ENCODE results near the gene CISD2. TPM values are rescaled to one million over a fixed set of nuclear protein-coding genes. Genes with fewer than 3 reads are reported as not detected.
"Not testable (repeated sequence)": the region's sequence is repeated elsewhere in the genome, so short reads cannot be mapped to it uniquely, and the experiment has no call there.

The CISD2 gene
- total RNA-seq, 1 donor from 2014 or later = 39.3 TPM

DNA sequence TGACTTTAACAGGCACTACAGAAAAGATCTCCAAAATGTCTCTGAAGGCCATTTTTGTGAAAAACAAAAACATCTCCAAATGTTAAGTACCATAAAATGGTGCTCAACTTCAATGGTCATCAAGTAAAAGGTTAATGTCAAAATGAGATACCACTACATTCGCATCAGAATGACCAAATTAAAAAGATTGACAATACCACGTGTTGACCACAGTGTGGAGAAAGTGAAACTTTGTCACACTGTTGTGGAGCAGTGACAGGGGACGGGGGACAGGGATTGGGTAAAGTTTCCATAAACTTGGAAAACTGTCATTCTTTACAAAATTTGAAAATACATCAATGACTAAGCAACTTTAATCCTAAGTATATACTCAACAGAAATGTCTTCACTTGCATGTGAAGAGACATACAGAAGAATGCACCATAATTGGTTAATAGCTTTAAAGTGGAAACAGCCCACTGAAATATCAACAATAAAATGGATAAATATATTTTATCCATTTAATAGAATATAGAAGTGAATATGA lies 19.1 kb upstream of the CISD2 start:
- no peak for DNase-seq (ENCODE audit: low spot score)

DNA sequence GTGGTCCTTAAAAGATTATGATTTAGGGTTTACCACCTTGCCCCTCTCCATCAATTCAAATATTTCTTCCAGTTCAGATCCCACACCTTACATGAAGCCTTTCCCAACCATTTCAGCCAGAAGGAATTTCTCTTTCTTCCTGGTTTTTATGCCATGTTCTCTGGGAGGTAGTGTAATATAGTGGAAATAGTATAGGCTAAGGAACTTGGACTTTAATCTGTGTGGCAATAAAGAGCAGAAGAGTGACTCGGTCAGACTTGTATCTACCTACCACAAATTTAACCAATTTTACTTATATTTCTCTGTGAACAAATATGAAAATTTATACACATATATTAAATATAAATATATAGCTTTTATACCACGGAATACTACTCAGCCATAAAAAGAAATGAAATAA lies 18.4 kb upstream of the CISD2 start:
- DNase-seq (ENCODE audit: low spot score) = no peak

DNA sequence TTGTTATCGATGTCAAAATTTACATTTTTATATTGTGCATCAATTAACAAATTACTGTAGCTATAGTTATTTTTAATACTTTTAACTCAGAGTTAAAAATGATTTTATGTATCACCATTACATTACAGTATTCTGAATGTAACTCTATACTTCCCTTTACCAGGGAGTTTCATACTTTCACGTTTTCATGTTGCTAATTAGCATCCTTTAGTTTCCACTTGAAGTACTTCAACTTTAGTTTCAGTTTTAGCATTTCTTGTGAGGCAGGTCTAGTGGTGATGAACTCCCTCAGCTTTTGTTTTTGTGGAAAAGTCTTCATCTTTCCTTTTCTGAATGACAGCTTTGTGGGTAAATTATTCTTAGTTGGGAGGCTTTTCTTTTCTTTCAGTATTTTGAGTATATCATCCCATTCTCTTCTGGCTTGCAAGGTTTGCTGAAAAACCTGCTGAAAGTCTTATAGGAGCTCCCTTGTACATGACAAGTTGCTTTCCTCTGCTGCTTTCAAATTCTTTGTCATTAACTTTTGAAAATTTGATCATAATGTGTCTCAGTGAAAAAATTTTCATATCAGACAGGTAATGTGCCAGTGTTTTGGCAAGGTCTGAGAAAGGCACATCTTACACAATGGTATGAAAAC lies 9.8 kb upstream of the CISD2 start:
- DNase-seq (ENCODE audit: low spot score) = no peak

DNA sequence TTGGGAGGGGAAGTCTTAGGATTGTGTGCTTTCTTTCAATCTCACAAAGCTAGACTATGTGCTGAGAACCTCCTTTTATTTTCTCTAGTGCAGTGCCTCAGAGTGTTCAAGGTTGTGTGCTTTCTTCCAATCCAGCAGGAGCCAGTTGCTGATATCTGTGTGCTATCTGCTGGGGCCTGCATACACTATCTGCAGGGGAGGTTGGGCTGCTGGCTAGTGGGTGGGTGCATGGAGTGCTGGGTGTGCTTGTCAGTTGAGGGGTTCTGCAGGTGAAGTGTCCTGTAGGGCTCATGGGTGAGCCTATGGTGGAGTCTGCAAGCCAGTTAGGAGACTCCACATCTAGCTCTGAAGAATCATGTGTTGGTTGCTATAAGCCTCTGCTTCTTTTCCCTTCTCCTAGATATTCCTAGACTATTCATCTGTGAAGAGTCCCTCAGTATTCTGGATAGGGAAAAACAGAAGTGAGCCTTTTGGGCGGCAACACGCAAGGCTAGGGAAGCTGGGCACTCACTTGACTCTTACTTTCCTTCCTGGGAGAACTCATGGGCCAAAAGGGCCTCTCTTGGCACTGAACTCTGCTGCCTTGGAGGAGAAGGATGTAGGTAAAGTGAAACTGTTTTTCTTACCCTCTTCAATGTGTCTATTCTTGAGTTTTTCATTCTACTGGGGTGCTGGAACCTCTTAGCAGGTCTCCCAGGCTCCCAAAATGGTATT lies 8.0 kb upstream of the CISD2 start:
- DNase-seq (ENCODE audit: low spot score) = no peak

DNA sequence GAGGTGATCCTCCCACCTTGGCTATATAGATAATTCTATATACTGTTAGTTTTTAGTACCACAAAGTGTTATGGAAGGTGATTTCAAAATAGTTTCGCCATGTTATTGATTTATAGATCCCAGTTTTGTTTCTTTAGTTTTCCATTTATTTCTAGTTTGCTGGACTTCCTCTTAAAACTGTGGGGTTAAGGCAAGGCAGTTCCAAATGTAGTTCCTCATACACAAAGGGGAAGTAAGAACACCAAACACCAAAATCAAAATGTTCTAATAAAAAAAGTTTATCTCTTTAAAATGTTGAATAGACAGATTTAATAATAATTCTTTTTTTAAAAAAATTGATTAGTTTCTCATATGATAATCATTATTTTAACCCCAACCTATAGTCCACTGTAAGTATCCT lies 6.8 kb upstream of the CISD2 start:
- DNase-seq (ENCODE audit: low spot score) = no peak

DNA sequence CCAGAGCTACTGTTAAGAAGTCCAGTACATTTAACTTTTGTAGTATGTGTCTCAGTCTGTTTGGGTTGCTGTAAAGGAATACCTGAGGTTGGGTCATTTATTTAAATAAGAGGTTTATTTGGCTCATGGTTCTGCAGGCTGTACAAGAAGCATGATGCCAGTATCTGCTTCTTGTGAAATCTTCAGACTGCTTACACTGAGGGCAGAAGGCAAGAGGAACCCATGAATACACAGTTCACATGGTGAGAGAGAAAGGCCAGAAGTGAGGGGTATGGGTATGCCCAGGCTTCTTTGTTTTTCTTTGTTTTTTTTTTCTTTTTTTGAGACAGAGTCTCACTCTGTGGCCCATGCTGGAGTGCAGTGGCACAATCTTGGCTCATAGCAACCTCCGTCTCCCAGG lies 6.0 kb upstream of the CISD2 start:
- DNase-seq (ENCODE audit: low spot score) = no peak

DNA sequence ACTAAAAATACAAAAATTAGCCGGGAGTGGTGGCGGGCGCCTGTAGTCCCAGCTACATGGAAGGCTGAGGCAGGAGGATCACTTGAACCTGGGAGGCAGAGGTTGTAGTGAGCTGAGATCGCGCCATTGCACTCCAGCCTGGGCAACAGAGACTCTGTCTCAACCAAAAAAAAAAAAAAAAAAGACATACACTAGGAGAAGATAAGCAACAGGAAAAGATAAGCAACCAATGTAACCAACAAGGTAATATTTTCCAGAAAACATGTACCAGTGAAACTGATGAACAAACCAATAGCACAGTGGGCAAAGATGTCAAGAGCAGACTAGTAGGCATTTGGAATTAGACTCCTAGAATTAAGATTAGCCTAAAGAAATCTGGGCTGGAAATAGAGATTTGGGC lies 3.5 kb upstream of the CISD2 start:
- not testable (repeated sequence) for DNase-seq (ENCODE audit: low spot score)

DNA sequence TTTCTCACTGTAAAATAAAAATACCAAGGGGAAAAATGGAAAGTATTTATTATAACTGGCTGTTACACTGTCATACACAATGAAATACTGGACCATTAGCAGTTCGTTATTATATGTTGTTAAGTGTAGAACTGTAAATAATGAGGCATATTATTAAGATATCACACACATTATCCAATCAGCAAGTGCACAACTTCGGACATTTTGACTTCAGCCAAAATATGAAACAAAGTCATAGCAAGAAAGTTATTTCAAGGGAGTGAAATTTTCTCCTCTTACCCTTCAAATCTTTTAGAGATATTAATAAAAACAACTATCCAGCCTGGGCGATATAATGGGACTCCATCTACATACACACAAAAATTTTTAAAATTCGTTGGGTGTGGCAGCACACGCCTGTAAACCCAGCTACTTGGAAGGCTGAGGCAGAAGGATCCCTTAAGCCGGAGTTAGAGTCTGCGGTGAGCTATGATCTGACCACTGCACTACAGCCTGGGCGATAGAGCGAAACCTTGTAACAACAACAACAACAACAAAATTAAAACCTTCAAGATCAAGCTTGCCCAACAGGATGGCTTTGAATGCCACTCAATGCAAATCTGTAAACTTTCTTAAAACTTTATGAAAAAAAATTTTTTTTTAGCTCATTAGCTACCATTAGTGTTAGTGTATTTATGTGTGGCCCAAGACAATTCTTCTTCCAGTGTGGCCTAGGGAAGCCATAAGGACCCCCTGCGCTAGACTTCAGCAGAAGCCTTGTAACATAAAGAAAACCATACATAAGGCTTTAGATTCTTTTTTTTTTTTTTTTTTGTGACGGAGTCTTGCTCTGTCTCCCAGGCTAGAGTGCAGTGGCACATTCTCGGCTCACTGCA lies 1.3 kb upstream of the CISD2 start:
- no peak for DNase-seq (ENCODE audit: low spot score)

DNA sequence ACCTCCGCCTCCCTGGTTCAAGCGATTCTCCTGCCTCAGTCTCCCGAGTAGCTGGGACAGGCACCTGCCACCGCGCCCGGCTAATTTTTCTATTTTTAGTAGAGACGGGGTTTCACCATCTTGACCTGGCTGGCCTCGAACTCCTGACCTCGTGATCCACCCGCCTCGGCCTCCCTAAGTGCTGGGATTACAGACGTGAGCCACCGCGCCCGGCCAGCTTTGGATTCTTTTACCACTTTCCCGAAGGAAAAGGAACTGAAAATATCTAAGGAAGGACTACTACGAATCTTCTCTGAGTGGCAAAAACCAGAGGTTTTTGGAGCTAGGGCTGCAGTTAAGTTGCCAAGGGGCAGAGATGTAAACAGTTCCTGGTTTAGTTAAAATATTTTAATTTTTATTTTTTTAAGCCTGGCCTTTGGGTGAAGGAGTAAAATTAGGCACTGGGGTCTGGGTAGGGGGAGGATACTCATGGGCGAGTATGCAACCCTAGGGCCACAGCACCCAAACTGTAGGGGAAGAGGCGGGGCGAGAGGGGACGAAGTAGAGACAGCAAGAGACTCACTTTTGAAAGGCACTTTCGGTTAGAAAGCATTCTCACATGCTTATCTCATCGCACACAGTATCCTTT lies 525 bp upstream of the CISD2 start:
- no peak for DNase-seq (ENCODE audit: low spot score)

DNA sequence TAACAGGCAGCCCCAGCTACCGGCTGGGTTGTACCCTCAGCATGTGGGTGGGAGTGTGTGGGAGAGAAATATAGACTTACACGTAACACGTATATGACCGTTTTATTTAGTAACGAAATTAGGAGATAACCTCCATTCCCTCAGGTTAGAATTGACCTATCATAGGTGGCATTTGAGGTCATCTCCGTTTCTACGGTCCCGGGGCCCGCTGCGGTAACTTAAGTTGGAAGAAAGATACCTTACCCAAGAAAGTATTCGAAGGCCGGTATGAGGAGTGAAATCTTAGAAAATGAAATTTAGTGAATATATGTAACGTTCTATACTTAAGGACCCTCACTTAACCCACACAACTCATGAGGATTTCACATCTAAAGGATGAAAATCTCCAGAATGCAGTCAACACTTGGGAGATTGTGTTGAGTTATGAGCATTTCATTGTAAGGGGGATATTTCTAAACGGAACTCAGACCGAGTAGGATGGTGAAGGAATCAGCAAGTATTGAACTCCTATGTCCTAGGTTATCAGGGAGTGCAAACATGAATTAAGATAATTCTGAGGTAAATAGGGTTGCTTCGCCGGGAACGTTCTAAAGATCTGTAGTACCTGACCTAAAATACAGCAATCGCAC lies 891 bp downstream of the CISD2 start:
- no peak for DNase-seq (ENCODE audit: low spot score)

DNA sequence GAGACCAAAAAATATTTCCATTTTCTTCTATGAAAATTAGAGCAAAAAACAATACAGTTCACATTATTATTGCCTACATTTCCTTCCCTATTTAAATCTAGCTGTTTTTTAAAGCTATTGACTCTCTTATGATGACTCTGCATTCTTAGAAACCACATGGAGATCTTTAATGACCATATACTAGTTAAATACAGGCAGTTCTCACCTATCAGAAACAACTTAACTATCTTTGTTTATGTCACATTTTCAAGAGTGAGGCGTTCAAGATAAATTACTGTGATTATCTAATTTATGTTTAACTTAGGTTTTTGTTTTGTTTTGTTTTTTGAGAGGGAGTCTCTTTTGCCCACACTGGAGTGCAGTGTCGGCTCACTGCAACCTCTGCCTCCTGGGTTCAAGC lies 3.0 kb downstream of the CISD2 start:
- DNase-seq (ENCODE audit: low spot score) = no peak

DNA sequence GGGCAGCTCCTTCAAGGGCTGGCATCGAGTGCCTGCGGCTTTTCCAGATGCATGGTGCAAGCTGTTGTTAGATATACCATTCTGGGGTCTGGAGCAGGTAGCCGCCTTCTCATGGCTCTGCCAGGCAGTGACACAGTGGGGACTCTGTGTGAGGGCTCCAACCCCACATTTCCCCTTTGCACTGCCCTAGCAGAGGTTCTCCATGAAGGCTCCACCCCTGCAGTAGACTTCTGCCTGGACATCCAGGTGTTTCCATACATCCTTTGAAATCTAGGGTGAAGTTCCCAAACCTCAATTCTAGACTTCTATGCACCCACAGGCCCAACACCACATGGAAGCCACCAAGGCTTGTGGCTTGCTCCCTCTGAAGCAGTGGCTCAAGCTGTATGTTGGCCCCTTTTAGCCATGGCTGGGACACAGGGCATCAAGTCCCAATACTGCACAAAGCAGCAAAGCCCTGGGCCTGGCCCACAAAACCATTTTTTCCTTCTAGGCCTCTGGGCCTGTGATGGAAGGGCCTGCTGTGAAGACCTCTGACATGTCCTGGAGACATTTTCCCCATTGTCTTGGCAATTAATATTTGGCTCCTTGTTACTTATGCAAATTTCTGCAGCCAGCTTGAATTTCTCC lies 8.8 kb downstream of the CISD2 start:
- not testable (repeated sequence) for DNase-seq (ENCODE audit: low spot score)

DNA sequence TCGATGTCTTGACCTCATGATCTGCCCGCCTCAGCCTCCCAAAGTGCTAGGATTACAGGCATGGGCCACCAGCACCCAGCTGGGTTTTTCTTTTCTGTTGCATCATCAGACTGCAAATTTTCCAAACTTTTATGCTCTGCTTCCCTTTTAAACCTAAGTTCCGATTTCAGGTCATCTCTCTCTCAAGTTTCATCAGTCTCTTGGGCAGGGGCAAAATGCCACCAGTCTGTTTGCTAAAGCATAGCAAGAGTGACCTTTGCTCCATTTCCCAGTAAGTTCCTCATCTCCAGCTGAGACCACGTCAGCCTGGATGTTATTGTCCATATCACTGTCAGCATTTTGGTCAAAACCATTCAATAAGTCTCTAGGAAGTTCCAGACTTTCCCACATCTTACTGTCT lies 9.6 kb downstream of the CISD2 start:
- peak; percentile 68 for DNase-seq (ENCODE audit: low spot score)

DNA sequence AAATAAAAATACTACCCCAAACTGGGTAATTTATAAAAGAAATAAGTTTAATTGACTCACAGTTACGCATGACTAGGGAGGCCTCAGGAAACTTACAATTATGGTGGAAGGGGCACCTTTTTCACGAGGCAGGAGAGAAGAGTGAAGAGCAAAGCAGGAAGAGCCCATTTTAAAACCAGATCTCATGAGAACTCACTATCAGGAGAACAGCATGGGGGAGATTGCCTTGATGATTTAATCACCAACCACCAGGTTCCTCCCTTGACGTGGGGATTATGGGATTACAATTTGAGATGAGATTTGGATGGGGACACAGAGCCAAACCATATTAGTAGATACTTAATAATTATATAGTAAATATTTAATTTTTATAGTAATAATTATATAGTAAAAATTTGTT lies 10.1 kb downstream of the CISD2 start:
- no peak for DNase-seq (ENCODE audit: low spot score)

DNA sequence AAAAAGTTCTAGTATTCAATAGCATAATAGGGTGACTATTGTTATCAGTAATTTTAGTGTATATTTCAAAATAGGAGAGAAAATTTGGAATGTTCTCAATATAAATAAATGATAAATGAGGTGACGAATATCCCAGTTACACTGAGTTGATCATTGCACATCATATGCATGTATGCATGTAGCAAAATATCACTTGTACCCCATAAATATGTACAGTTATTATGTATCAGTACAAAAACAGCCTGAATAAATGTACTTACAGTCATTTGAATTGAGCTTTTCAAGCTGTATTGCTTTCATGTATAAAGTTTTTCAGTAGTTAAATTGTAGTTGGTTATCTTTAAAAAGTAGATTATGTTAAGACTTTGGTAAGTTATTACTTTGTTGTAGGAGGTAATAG lies 12.6 kb downstream of the CISD2 start:
- DNase-seq (ENCODE audit: low spot score) = no peak

DNA sequence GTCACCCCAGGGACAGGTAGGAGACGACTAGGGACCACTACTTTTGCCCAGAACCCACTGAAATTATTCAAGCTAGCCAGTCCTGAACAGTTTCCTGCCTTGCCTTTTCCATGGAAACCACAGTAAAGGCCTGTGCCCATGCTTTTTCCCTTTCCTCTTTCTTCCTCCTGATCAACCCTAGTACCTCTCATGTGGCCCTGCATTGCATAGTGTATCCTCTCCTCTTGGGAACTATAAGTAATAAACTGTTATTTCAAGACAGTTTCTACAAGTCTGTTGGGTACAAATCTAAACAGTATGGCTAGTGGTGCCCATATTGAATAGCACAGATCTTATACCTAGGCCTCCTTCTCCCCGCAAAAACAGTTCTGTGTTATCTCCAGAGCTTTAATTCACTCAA lies 14.5 kb downstream of the CISD2 start:
- no peak for DNase-seq (ENCODE audit: low spot score)

DNA sequence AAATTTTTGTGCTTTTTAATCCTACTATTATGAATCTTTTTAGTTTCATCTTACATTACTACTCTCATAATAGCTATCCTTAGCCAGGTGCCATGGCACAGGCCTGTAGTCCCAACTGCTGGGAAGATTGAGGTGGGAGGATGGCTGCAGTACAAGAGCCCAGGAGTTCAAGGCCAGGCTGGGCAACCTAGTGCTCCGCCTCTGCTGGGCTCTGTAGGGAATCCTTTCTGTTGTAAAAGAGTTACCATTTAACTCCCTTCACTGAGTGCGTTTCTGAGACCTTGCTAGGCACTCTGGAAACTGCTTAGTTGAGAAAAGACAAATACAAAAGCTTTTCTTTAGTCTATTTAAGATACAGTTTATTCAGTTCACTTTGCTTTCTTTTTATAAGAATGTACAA lies 19.8 kb downstream of the CISD2 start:
- not testable (repeated sequence) for DNase-seq (ENCODE audit: low spot score)

DNA sequence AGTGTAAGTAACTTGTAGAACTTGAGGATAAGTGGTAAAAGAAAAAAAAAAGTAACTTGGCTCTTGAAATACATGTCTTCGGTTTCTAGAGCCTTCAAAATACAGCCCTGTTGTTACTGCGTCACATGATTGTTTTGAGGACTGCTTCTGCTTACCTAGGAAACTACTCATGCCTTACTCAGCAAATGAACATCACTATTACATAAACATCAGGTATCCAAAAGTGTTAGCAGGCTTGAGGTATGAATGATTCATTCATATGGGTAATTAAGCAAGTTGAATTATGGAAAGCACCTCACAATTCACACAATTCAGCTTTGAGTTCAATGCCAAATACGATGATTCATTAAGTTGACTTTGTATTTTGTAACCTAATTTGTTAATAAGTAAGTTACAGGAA lies 21.1 kb downstream of the CISD2 start:
- DNase-seq (ENCODE audit: low spot score) = not testable (repeated sequence)

DNA sequence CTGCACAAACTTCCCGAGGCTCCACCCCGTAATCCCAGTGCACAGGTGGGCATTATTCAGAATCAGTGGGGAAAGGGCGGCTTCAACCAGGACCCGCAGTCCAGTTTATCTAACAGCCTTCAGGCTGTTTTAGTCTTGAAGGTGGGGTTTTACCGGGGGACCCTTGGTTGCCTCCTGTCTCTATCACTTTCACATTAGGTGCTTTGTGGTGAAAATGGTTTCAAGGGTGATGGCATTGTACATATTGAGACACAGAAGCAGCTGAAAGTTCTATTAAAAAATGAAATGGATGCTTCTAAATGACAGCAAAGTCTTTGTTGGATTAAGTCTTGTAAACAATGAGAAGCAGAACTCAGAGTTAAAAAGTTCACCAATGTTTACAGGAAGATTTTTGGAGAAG lies 27.8 kb downstream of the CISD2 start:
- DNase-seq (ENCODE audit: low spot score) = not testable (repeated sequence)

DNA sequence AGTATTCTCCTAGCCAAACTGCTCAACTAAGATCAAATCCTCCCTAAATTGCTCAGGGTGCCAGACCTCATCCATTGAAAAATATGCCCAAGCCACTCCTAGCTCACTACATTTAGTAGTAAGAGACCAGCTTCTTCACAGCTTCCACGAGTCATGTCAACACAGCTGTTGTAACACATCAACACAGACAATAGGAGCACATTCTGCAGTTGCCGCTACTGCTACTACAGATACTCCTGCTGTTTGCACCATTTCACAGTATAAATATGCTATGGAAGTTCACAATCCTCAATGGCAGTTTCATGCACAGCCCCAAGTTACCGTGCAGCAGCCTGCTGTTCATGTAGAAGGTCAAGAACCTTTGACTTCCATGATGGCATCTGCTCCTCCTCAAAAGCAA lies 28.8 kb downstream of the CISD2 start:
- DNase-seq (ENCODE audit: low spot score) = not testable (repeated sequence)

DNA sequence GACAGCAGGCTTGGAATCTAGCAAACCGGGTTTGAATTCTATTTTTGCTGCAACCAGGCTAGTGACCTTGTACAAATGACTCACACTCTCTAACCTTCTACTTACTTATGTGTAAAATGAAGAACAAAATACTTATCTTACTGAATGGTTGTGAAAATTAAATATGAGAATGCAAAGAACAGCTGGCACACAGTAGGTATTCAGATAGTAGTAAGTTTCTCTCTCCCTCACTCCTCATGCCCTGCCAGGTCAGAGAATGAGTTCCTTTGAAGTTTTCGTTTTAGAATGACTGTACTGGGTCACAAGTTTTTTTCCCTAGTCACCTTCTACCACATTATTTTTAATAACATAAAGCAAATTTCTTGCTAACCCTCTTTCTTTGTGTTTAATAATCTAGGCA lies 33.0 kb downstream of the CISD2 start:
- no peak for DNase-seq (ENCODE audit: low spot score)
